ENCODE measurements around the gene SAMD4A. TPM values are rescaled to one million over a fixed set of nuclear protein-coding genes. Genes with fewer than 3 reads are reported as not detected.
A peak's percentile ranks its signal among the peaks of the same experiment; 100 is the strongest.

SAMD4A gene
- total RNA-seq, 6 experiments from 2014 or later: 33.8 to 53.7 (median 41.0) TPM

- Mint-ChIP-seq H3K36me3 (ENCODE audit: low read depth) (peaks cover 40% of the 10 kb centered on the region), H3K4me3 (no peak overlapping the region), H3K9me3 (no peaks in the 10 kb centered on the region), H3K27ac (no peak overlapping the region), H3K27me3 (ENCODE audit: insufficient read depth) (peaks cover 6% of the 10 kb centered on the region), H3K4me1 (ENCODE audit: low read depth) (peaks cover 33% of the 10 kb centered on the region)
- no peak for TF ChIP-seq CTCF (IDR thresholded peaks at IDR 0.05)
- no peak for DNase-seq
Measured at GRCh38 chr14:54778618-54779345, 211.9 kb downstream of the SAMD4A start.

- H3K9me3 Mint-ChIP-seq: no peaks in the 10 kb centered on the region
- no peak overlapping the region for H3K4me3 Mint-ChIP-seq
- no peak overlapping the region for H3K27ac Mint-ChIP-seq
- H3K27me3 Mint-ChIP-seq (ENCODE audit: insufficient read depth): peaks cover 4% of the 10 kb centered on the region
- H3K36me3 Mint-ChIP-seq (ENCODE audit: low read depth): peaks cover 50% of the 10 kb centered on the region
- H3K4me1 Mint-ChIP-seq (ENCODE audit: low read depth): peaks cover 24% of the 10 kb centered on the region
- no peak for TF ChIP-seq CTCF (IDR thresholded peaks at IDR 0.05)
- no peak for DNase-seq
Measured at GRCh38 chr14:54781080-54781479, 214.2 kb downstream of the SAMD4A start.

- DNase-seq: no peak
- Mint-ChIP-seq H3K4me3 (no peak overlapping the region), H3K27me3 (ENCODE audit: insufficient read depth) (peaks cover 4% of the 10 kb centered on the region)
Measured at GRCh38 chr14:54781961-54782750, 215.2 kb downstream of the SAMD4A start.

GRCh38 chr14:54782751-54783659 lies 216.1 kb downstream of the SAMD4A start:
- peak overlapping the region; percentile 41; the same call in 1 of the 2 replicates for H3K4me3 Mint-ChIP-seq
- DNase-seq: no peak
- peaks cover 54% of the 10 kb centered on the region for H3K36me3 Mint-ChIP-seq (ENCODE audit: low read depth)
- H3K27me3 Mint-ChIP-seq (ENCODE audit: insufficient read depth): peaks cover 6% of the 10 kb centered on the region
- H3K9me3 Mint-ChIP-seq: no peaks in the 10 kb centered on the region
- peak; percentile 31; the same call in 1 of the 2 replicates for TF ChIP-seq CTCF (IDR thresholded peaks at IDR 0.05)
- no peak overlapping the region for H3K27ac Mint-ChIP-seq
- peaks cover 21% of the 10 kb centered on the region for H3K4me1 Mint-ChIP-seq (ENCODE audit: low read depth)

More at GRCh38 chr14:54781961-54782750, 215.2 kb downstream of the SAMD4A start:
- H3K4me1 Mint-ChIP-seq (ENCODE audit: low read depth): peaks cover 23% of the 10 kb centered on the region
- peaks cover 53% of the 10 kb centered on the region for H3K36me3 Mint-ChIP-seq (ENCODE audit: low read depth)
- H3K27ac Mint-ChIP-seq: no peak overlapping the region
- no peaks in the 10 kb centered on the region for H3K9me3 Mint-ChIP-seq
- no peak for TF ChIP-seq CTCF (IDR thresholded peaks at IDR 0.05)

GRCh38 chr14:54783660-54784015 lies 216.7 kb downstream of the SAMD4A start:
- H3K4me3 Mint-ChIP-seq: no peak overlapping the region
- H3K36me3 Mint-ChIP-seq (ENCODE audit: low read depth): peaks cover 53% of the 10 kb centered on the region
- TF ChIP-seq CTCF (IDR thresholded peaks at IDR 0.05): no peak

More at GRCh38 chr14:54783660-54784015, 216.7 kb downstream of the SAMD4A start:
- H3K27me3 Mint-ChIP-seq (ENCODE audit: insufficient read depth): peaks cover 6% of the 10 kb centered on the region
- DNase-seq: no peak
- peak overlapping the region; percentile 33; the same call in 1 of the 2 replicates for H3K27ac Mint-ChIP-seq
- peaks cover 21% of the 10 kb centered on the region for H3K4me1 Mint-ChIP-seq (ENCODE audit: low read depth)
- H3K9me3 Mint-ChIP-seq: no peaks in the 10 kb centered on the region
